ENCODE measurements around the gene HOXB1.

HOXB1 gene

GRCh38 chr17:48561884-48562810, 31.3 kb upstream of the HOXB1 start:
- Histone ChIP-seq H3K27ac (ENCODE audit: poor library complexity, severe bottlenecking) (no peak overlapping the region), H3K9me3 (ENCODE audit: severe bottlenecking) (no peaks in the 10 kb centered on the region), H3K4me1 (ENCODE audit: insufficient read depth, poor library complexity, severe bottlenecking) (peaks cover under 1% of the 10 kb centered on the region), H3K27me3 (ENCODE audit: insufficient read depth, poor library complexity, severe bottlenecking) (no peaks in the 10 kb centered on the region), H3K36me3 (ENCODE audit: low read depth) (peaks cover 3% of the 10 kb centered on the region; the same call in 1 of the 2 replicates), H3K4me3 (ENCODE audit: severe bottlenecking) (no peak overlapping the region)
- DNase-seq (ENCODE audit: low spot score) (no peak), ATAC-seq (ENCODE audit: low read depth) (no peak)
- TF ChIP-seq CTCF (IDR thresholded peaks at IDR 0.05; ENCODE audit: poor library complexity, severe bottlenecking), result no peak

- Histone ChIP-seq H3K27ac (ENCODE audit: poor library complexity, severe bottlenecking) (no peak overlapping the region), H3K27me3 (ENCODE audit: insufficient read depth, poor library complexity, severe bottlenecking) (no peaks in the 10 kb centered on the region)
- ATAC-seq (ENCODE audit: low read depth), result no peak
Measured at GRCh38 chr17:48559840-48560817, 29.3 kb upstream of the HOXB1 start.

GRCh38 chr17:48559122-48559839, 28.5 kb upstream of the HOXB1 start:
- H3K27ac ChIP-seq (ENCODE audit: poor library complexity, severe bottlenecking), result no peak overlapping the region
- DNase-seq (ENCODE audit: low spot score), result no peak
- peaks cover 15% of the 10 kb centered on the region for H3K4me1 ChIP-seq (ENCODE audit: insufficient read depth, poor library complexity, severe bottlenecking)
- no peak overlapping the region for H3K4me3 ChIP-seq (ENCODE audit: severe bottlenecking)
- H3K9me3 ChIP-seq (ENCODE audit: severe bottlenecking), result no peaks in the 10 kb centered on the region
- no peak for ATAC-seq (ENCODE audit: low read depth)
- no peak for TF ChIP-seq CTCF (IDR thresholded peaks at IDR 0.05; ENCODE audit: poor library complexity, severe bottlenecking)
- no peaks in the 10 kb centered on the region for H3K27me3 ChIP-seq (ENCODE audit: insufficient read depth, poor library complexity, severe bottlenecking)
- peaks cover 3% of the 10 kb centered on the region; the same call in 1 of the 2 replicates for H3K36me3 ChIP-seq (ENCODE audit: low read depth)

More at GRCh38 chr17:48559840-48560817, 29.3 kb upstream of the HOXB1 start:
- H3K4me1 ChIP-seq (ENCODE audit: insufficient read depth, poor library complexity, severe bottlenecking), result peaks cover 15% of the 10 kb centered on the region
- H3K36me3 ChIP-seq (ENCODE audit: low read depth), result peaks cover 3% of the 10 kb centered on the region; the same call in 1 of the 2 replicates
- H3K4me3 ChIP-seq (ENCODE audit: severe bottlenecking), result no peak overlapping the region
- DNase-seq (ENCODE audit: low spot score), result no peak
- no peak for TF ChIP-seq CTCF (IDR thresholded peaks at IDR 0.05; ENCODE audit: poor library complexity, severe bottlenecking)
- H3K9me3 ChIP-seq (ENCODE audit: severe bottlenecking), result no peaks in the 10 kb centered on the region

- DNase-seq (ENCODE audit: low spot score), result no peak
- no peaks in the 10 kb centered on the region for H3K27me3 ChIP-seq (ENCODE audit: insufficient read depth, poor library complexity, severe bottlenecking)
- TF ChIP-seq CTCF (IDR thresholded peaks at IDR 0.05; ENCODE audit: poor library complexity, severe bottlenecking), result no peak
- no peaks in the 10 kb centered on the region for H3K9me3 ChIP-seq (ENCODE audit: severe bottlenecking)
- H3K4me3 ChIP-seq (ENCODE audit: severe bottlenecking), result no peak overlapping the region
- ATAC-seq (ENCODE audit: low read depth), result no peak
- peaks cover 15% of the 10 kb centered on the region for H3K4me1 ChIP-seq (ENCODE audit: insufficient read depth, poor library complexity, severe bottlenecking)
- no peak overlapping the region for H3K27ac ChIP-seq (ENCODE audit: poor library complexity, severe bottlenecking)
- peaks cover 6% of the 10 kb centered on the region; the same call in 1 of the 2 replicates for H3K36me3 ChIP-seq (ENCODE audit: low read depth)
Measured at GRCh38 chr17:48558831-48559121, 28.0 kb upstream of the HOXB1 start.
